Activated T-cell treated with anti-CD3 and anti-CD28 coated beads for 48 hours (primary cell): ENCODE results near the gene KLHL14.

Source experiments
- DNase-seq: peaks from one replicate; pipeline ENCODE4 v3.0.0-alpha.2; 2020; ENCODE audit warnings: low read depth

Gene KLHL14

GRCh38 chr18:32770666-32771168 is 2.1 kb downstream of the KLHL14 start:
- no peak for DNase-seq

- DNase-seq, result no peak
Measured at GRCh38 chr18:32770054-32770665, 2.7 kb downstream of the KLHL14 start.

GRCh38 chr18:32769586-32770053 is 3.2 kb downstream of the KLHL14 start:
- DNase-seq, result no peak

GRCh38 chr18:32769071-32769585 is 3.7 kb downstream of the KLHL14 start:
- DNase-seq, result no peak

GRCh38 chr18:32767400-32767799 is 5.4 kb downstream of the KLHL14 start:
- DNase-seq, result no peak

- DNase-seq, result no peak
Measured at GRCh38 chr18:32764611-32765244, 8.1 kb downstream of the KLHL14 start.

GRCh38 chr18:32763293-32763692 is 9.5 kb downstream of the KLHL14 start:
- no peak for DNase-seq

- DNase-seq, result no peak
Measured at GRCh38 chr18:32761231-32761630, 11.6 kb downstream of the KLHL14 start.

GRCh38 chr18:32760391-32760790 is 12.4 kb downstream of the KLHL14 start:
- no peak for DNase-seq

GRCh38 chr18:32759611-32760167 is 13.1 kb downstream of the KLHL14 start:
- DNase-seq, result no peak

- DNase-seq, result no peak
Measured at GRCh38 chr18:32754508-32755263, 18.1 kb downstream of the KLHL14 start.

- DNase-seq, result no peak
Measured at GRCh38 chr18:32753656-32754260, 19.1 kb downstream of the KLHL14 start.

- no peak for DNase-seq
Measured at GRCh38 chr18:32750328-32750727, 22.5 kb downstream of the KLHL14 start.

GRCh38 chr18:32749809-32750208 is 23.0 kb downstream of the KLHL14 start:
- no peak for DNase-seq

- no peak for DNase-seq
Measured at GRCh38 chr18:32742579-32742978, 30.2 kb downstream of the KLHL14 start.

GRCh38 chr18:32735781-32736180 is 37.0 kb downstream of the KLHL14 start:
- DNase-seq, result no peak

- DNase-seq, result no peak
Measured at GRCh38 chr18:32734442-32734841, 38.4 kb downstream of the KLHL14 start.

- DNase-seq, result no peak
Measured at GRCh38 chr18:32732165-32732564, 40.7 kb downstream of the KLHL14 start.

GRCh38 chr18:32730620-32731091 is 42.2 kb downstream of the KLHL14 start:
- no peak for DNase-seq

- DNase-seq, result no peak
Measured at GRCh38 chr18:32730068-32730467, 42.8 kb downstream of the KLHL14 start.

GRCh38 chr18:32724071-32724749 is 48.6 kb downstream of the KLHL14 start:
- DNase-seq, result no peak
